Right hindlimb (tissue), 1 donor: ENCODE data around the gene RRP12.
A peak's percentile ranks its signal among the peaks of the same experiment; 100 is the strongest.
"Not testable (repeated sequence)": the region's sequence is repeated elsewhere in the genome, so short reads cannot be mapped to it uniquely, and the experiment has no call there.

Source experiments
- DNase-seq: peaks from one replicate; pipeline ENCODE4 v3.0.0-alpha.2; 2018

The RRP12 gene, protein sequence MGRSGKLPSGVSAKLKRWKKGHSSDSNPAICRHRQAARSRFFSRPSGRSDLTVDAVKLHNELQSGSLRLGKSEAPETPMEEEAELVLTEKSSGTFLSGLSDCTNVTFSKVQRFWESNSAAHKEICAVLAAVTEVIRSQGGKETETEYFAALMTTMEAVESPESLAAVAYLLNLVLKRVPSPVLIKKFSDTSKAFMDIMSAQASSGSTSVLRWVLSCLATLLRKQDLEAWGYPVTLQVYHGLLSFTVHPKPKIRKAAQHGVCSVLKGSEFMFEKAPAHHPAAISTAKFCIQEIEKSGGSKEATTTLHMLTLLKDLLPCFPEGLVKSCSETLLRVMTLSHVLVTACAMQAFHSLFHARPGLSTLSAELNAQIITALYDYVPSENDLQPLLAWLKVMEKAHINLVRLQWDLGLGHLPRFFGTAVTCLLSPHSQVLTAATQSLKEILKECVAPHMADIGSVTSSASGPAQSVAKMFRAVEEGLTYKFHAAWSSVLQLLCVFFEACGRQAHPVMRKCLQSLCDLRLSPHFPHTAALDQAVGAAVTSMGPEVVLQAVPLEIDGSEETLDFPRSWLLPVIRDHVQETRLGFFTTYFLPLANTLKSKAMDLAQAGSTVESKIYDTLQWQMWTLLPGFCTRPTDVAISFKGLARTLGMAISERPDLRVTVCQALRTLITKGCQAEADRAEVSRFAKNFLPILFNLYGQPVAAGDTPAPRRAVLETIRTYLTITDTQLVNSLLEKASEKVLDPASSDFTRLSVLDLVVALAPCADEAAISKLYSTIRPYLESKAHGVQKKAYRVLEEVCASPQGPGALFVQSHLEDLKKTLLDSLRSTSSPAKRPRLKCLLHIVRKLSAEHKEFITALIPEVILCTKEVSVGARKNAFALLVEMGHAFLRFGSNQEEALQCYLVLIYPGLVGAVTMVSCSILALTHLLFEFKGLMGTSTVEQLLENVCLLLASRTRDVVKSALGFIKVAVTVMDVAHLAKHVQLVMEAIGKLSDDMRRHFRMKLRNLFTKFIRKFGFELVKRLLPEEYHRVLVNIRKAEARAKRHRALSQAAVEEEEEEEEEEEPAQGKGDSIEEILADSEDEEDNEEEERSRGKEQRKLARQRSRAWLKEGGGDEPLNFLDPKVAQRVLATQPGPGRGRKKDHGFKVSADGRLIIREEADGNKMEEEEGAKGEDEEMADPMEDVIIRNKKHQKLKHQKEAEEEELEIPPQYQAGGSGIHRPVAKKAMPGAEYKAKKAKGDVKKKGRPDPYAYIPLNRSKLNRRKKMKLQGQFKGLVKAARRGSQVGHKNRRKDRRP (N-terminal part only)

DNA sequence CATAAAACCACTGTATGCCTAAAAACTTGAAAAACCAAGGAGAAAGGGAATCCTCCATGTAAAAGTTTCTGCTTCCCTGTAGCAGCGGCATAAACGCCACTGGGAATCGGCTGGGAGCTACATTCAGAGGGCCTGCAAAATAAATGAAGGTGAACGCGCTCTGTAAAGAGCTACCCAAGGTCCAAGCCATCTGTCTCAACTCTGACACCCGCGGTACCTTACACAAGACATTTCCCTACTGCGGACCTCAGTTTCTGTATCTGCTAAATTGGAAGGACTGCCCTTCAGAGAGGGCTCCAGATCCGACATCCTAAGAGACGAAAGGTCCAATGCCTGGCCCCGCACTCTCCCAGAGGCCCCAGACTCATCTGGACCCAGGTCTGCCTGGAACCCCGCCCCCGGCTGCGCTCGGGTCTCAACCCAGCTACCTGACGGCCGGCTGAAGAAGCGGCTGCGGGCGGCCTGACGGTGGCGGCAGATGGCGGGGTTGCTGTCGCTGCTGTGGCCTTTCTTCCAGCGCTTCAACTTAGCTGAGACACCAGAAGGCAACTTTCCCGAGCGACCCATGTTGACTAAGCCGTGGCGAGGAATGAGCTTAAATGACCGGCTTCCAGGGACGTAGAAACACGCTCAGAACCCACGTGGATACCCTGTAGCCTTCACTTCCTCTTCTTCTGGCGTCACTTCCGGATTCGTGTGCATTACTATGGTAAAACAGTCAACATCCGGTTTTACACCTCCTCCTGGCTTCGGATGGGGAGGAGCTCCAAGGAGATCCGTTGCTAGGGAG, at the start of gene RRP12:
Gene RRP12 (minus strand): TSS at position 676 of the 790 bp plus-strand sequence. CDS start 109 bp downstream, at position 567.
- DNase-seq: peak; percentile 94

DNA sequence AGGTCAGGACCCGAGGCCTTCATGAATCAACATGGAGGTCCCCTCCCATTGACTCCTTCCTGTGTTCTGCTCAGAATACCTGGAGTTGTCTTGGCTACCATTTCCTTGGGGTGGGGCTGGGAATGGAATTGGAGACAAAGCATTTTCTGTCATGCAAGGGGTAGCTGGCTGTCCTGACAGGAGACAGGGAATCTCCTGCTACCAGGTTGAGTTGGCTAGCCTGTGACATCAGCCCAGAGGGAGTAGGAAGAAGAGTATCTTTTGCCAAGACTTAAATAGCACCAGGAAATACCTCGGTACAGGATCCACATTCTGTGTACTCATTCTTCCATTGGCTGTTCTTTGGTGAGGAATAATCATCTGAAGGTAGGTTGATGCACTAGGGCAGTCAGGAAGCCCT, 49.7 kb upstream of the RRP12 start:
- no peak for DNase-seq

DNA sequence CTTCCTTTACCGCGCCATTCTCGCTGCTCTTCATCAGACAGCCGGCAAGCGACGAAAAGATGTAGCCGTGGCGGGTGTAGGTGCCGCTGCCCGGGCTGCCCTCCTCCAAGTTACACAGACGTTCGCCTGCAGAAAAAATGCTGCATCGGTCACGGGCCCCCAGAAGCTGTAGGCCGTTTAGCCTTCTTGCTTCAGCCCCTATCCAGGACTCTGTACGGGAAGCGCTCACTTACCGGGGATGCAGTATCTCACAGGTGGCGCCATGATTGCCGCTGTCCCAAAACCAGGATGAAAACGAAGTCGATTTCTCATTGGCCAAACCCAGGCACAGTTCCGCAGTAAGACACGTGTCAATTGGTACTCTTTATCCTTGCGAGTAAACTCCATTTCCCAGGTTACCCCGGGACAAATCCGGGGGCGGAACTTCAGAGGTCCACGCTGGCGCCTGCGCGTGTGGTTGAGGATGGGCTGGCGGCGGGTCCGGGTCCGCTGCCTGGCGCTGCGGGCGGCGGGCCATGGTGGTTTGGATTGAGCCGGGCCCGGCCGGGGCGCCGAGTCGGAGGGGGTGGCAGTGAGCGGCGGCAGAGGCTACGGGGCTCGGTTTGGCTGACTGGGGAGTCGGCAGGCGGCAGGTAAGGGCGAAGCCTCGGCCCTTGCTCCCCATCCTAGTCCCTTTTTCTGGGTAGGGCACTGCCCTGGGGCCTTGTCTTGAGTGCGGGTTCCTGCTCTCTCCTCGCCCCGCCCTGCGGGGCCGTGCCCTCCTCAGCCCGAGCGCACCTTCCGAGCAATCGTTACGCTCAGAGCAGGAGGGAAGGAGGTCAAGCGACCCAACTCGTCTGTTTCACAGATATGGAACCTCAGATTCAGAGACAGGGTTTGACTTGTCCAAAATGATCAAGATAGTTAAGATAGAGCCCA, 44.8 kb upstream of the RRP12 start, which contains the start of the genes EXOSC1 and ZDHHC16:
Gene EXOSC1 (minus strand): TSS at position 285 of the 918 bp plus-strand sequence. CDS start 21 bp downstream, at position 264.
Gene ZDHHC16 (plus strand): TSS at position 454 of the 918 bp plus-strand sequence. CDS start 5,501 bp downstream, outside the sequence.
- DNase-seq: peak; percentile 96

DNA sequence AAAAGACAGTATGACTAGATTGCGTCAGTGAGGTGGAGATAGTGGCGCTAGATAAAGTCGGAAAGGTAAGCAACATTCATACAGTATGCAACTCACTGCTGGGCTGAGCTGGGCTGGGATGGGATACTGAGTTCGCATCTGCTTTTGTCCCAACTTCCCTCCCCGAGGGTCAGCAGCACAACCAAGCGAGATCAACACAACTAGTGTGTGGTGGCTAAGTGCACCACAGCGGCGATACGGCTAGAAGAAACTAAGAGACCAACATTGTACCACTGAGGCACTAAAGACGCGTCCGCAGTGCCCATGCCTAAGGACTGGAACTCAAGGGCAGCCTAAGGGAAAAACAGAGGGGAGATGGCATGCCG, 44.2 kb upstream of the RRP12 start:
- DNase-seq: no peak

DNA sequence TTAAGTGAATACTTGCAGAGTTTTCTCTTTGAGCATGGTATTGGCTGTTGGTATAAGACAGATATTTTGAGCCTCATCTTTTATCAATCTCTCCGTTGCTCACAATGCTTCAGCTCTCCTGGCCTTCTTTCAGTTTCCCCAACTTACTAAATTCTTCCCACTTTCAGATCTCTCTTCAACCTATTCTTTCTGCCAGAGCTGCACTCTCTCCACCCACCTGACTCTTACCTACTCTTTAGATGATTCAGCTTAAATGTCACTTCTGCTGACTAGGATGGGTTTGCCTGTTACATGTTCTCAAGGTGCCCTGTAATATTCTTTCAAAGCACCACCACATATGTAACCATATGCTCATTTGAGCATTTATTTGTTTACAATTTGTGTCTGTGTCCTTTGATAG, 43.1 kb upstream of the RRP12 start:
- DNase-seq: no peak

DNA sequence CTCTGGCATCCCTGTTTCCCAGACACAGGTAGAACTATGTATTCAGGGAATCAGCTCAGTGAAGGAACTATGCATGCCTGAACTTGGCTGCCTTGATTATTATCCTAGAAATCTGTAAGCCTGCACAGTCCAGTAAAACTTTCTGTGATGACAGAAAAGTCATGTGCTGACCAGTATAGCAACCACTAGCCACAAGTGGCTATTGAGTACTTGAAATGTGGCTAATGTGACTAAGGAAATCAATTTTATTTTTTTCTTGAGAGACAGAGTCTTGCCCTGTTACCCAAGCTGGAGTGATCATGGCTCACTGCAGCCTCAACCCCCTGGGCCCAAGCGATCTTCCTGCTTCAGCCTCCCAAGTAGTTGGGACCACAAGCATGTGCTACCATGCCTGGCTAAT, 41.1 kb upstream of the RRP12 start:
- no peak for DNase-seq

DNA sequence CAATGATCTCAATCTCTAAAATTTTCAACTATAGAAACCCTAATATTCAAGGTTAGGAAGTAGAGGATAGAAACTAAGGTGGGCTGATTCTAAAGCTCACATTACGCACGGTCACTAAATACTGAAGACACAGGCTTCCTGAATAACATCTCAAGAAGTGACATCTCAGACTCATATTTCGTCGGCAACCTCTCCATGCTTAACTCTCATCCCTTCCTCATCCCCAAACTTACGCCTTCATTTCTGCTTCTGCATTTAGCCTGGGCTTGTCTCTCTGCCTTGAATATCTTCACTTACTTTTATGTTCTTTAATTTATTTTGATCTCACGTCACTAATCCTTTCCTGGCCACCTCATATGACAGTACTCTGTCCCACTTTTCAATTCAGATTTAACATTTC, 34.1 kb upstream of the RRP12 start:
- no peak for DNase-seq

DNA sequence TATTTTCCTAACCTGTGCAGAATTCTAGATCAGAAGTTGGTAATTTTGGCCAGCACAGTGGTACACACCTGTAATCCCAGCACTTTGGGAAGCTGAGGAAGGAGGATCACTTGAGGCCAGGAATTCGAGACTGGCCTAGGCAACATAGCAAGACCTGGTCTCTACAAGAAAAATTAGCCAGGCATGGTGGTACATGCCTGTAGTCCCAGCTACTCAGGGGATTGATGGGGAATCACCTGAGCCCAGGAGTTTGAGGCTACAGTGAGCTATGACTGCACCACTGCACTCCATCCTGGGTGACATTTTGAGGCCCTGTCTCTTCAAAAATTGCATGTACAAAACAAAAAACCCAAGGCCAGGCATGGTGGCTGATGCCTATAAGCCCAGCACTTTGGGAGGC, 33.4 kb upstream of the RRP12 start:
- DNase-seq: no peak

DNA sequence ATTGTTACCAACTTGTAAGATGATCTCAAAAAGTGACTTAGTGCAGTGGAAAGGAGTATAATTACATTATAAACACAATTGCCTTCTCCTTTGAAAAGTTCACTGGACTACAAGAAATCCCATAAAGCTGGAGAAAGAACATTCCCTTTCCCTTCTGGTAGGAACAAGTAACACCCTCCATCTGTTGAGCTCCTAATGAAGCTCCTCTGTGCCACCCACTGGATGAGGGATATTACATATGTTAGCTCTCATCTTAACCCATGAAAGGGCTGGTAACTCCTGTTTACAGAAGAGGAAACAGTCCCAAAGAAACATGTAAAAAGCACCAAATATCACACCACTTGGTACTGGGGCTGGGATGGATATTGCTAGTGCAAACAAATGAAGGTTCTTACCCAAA, 32.9 kb upstream of the RRP12 start:
- no peak for DNase-seq

DNA sequence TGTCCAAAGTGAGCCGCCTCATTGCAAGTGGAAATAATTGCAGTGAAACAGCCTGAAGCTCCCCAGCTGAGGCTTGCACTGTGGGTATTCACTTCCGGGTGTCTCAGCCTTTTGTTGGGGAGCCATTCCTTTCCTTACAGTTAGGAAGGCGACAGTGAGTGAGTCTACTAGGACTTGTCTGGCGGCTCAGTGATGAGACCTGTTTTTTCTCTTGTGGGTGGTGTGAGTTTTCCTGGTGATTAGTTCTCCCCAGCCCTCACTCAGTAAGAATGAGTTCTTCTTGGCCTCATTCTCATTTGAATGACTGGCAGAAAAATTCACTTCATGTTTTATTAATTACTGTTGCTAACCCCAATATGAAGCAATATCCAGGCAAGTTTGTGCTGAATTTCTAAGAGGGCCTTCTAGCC, 27.4 kb upstream of the RRP12 start:
- no peak for DNase-seq

DNA sequence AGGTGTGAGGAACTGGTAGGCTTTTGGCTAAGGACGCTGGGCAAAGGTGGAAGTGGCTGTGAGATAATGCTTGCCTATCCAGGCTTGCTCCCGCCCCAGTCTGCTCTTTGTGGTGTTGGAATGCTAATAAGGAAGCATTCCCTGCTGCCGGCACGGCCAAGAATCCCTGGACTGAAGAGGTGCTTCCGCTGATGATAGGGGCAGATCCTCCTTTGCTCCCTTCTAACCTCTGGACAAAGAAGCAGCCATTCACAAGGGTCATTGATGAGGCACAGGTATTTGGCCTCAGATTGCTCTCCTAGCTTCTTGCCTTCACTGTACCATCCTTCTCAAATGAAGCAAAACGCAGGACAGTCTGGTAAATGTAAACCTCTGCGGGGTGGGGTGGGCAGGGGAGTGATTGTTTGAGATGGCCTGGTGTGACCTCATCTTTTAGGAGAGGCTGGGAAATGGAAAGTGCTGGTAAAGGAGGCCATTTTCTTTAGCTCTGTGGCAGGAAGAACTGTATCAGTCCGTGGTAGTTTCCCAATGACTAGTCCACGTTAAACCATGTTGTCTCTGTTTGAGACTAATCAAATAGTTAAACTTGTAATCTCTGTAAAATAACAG, 26.5 kb upstream of the RRP12 start:
- no peak for DNase-seq

DNA sequence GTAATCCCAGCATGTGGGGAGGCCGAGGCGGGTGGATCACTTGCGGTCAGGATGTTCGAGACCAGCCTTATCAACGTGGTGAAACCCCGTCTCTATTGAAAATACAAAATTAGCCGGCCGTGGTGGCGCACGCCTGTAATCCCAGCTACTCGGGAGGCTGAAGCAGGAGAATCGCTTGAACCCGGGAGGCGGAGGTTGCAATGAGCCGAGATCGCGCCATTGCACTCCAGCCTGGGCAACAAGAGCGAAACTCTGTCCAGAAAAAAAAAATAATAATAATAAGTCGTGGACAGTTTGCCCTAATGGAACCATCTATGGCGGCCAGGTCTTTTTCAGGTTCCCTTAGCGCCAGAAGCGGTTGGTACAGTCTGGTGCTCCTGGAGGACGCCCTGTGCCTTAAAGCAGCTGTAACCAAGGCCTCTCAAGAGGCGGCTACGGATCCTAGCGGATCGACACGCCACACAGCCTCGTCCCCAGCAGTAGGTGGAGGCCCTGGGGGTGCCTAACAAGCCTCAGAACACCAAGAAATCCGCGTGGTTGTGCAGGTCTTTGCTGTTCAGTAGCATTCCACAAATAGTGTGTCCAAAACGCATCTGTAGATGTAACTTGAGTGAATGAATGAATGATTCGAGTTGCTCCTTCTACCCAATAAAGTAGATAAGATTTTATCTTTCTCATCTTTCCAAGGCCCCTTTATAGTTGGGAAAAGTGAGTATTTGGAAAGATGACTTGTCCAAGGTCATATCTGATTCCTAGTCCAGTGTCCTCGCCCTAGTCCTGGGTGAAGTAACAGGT, 25.8 kb upstream of the RRP12 start:
- DNase-seq: no peak

DNA sequence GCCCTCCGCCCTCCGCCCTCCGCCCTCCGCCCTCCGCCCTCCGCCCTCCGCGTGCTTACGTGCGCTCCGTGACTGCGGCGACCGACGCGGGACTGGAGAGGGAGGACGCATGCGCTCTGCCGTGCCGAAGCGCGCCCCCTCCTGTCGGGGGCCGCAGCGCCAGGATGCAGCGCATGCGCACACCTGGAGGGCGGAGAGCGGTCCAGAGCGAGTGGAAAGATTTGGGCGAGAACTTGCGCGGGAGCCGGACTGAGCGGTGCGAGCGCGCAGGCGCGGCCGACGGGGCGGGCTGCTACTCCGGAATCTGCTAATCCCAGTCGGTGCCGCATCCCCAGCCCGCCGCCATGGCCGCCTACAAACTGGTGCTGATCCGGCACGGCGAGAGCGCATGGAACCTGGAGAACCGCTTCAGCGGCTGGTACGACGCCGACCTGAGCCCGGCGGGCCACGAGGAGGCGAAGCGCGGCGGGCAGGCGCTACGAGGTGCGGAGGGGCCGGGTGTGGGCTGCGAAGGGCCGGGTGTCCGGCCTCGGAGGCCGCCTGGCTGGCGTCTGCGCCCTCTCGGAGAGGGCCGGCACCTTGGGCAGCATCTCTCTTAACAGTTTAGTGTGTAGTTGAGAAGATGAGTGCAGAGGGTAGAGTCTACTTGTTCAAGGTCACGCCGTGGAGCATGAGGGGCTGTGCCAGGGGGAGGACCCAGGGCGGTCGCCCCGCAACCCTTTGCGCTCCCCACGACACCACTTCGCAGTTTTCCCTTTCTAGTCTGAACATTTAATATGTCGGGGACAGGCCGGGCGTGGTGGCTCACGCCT, 25.0 kb upstream of the RRP12 start, which contains the start of gene PGAM1:
Gene PGAM1 (plus strand): TSS at position 228 of the 812 bp plus-strand sequence. CDS start 117 bp downstream, at position 345.
- peak; percentile 97 for DNase-seq

DNA sequence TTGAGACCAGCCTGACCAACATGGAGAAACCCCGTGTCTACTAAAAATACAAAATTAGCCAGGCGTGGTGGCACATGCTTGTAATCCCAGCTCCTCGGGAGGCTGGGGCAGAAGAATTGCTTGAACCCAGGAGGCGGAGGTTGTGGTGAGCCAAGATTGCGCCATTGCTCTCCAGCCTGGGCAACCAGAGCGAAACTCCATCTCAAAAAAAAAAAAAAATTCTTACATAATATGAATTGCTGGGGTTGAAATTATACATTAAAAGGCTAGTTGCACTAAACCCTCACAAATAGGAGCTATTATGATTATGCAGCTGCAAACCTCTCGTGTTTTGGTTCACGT, 22.6 kb upstream of the RRP12 start:
- DNase-seq: not testable (repeated sequence)

DNA sequence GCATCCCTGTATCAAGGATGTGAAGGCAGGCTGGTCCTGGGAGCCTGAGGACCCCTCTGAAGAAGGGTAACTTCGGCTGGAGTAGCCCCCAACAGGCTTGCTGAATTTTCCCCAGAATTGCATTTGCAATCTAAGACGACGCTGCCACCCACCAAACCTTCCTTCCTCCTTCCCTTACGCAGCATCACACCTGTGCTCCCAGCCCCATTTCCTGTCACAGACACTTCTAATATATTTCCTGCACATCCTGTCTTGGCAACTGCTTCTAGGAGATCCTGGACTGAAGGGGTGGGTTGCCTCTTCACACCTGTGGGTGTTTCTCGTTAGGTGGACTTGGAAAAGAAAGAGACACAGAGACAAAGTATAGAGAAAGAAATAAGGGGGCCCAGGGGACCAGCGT, 15.4 kb upstream of the RRP12 start:
- DNase-seq: no peak

DNA sequence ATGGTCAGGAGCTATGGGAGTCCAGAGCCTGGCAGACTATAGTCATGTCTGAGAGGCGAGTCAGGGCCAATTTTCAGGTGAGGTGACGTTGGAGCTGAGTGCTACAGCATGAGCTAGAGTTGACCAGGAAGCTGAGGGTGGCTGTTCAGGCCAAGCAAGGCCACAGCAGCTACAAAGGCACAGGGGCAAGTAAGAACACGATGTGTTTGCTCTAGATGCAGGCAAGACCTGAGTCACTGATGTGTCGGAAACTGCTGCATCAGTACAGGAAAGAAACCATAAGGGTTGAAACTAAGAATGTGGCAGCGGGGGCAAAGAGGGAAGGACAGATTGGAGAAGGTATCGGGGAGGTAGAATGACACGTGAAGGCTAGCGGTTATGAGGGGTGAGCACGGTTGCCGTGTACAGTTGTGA, 11.8 kb upstream of the RRP12 start:
- no peak for DNase-seq

DNA sequence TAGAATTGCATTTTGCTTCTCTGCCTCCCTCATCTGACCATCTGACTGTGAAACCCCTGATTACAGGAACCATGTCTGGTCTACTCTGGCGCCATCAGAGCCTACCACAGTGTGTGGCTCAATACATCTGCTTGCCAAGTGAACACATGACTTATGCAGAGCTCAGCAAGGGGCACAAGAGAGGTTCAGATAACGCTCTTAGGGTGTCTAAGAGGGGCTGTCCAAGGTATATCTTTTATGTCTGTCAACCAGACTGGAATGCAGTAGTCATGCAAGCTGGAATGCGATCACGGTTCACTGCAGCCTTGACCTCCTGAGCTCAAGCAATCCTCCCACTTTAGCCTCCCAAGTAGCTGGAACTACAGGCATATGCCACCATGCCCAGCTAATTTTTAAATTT, 10.3 kb upstream of the RRP12 start:
- no peak for DNase-seq

DNA sequence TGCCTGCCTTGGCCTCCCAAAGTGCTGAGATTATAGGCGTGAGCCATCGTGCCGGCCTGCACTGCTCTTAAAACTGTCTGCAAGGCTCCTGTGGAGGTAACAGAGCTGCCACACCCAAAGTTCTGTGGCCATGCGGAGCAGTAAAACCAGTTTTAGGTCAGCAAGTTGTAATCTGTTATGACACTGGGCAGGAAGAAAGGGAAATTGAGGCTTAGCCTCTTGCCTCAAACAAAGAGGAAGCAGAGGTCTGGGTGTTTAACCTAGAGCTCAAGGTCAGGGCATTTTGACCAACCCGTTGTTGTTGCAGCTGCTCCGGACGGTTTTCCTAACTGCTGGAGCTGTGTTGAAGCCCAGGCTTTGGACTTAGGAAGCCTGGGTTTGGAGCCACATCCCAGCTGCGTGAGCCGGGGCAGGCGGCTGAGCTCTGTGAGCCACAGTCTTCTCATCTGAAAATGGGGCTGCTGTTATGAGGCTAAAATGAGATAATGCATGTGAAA, 7.4 kb upstream of the RRP12 start:
- no peak for DNase-seq

DNA sequence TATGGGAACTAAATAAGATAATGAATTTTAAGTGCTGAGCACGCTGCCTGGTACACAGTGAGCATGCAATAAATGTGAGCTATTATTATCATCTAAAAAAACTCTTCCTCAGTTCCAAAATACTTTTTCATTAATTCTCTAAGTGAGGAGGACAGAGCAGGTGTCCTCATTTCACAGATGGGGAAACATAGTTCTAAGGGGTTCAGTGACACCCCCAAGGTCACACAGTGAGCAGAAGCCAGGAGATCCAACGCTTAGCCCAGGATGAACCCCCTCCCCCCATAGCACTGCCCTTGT, 6.8 kb upstream of the RRP12 start:
- no peak for DNase-seq
